Measurements from ENCODE around the gene CD7.
"Not testable (repeated sequence)": the region's sequence is repeated elsewhere in the genome, so short reads cannot be mapped to it uniquely, and the experiment has no call there.

The CD7 gene

GRCh38 chr17:82317394-82318168 is at the start of gene CD7:
CD7 (minus strand) TSS chr17:82317608; CDS start chr17:82317495, 113 bp downstream.
- DNase-seq (ENCODE audit: low read depth): no peak

- no peak for DNase-seq (ENCODE audit: low read depth)
Measured at GRCh38 chr17:82366749-82367148, 49.3 kb upstream of the CD7 start.

GRCh38 chr17:82365606-82366295 is 48.3 kb upstream of the CD7 start:
- DNase-seq (ENCODE audit: low read depth): no peak

GRCh38 chr17:82361885-82362633 is 44.7 kb upstream of the CD7 start:
- no peak for DNase-seq (ENCODE audit: low read depth)

GRCh38 chr17:82359451-82360074 is 42.2 kb upstream of the CD7 start:
- DNase-seq (ENCODE audit: low read depth): not testable (repeated sequence)

GRCh38 chr17:82358465-82359350 is 41.3 kb upstream of the CD7 start, which contains the start of gene TEX19:
TEX19 (plus strand) TSS chr17:82359247; CDS start chr17:82362151, 2,904 bp downstream.
- DNase-seq (ENCODE audit: low read depth): no peak

GRCh38 chr17:82357394-82357793 is 40.0 kb upstream of the CD7 start:
- no peak for DNase-seq (ENCODE audit: low read depth)

- DNase-seq (ENCODE audit: low read depth): no peak
Measured at GRCh38 chr17:82356845-82357355, 39.5 kb upstream of the CD7 start.

GRCh38 chr17:82355770-82356427 is 38.5 kb upstream of the CD7 start:
- peak; percentile 54 for DNase-seq (ENCODE audit: low read depth)

GRCh38 chr17:82354804-82355308 is 37.4 kb upstream of the CD7 start:
- no peak for DNase-seq (ENCODE audit: low read depth)

- DNase-seq (ENCODE audit: low read depth): no peak
Measured at GRCh38 chr17:82353484-82353883, 36.1 kb upstream of the CD7 start.

GRCh38 chr17:82351713-82352488 is 34.5 kb upstream of the CD7 start:
- peak; percentile 87 for DNase-seq (ENCODE audit: low read depth)

- no peak for DNase-seq (ENCODE audit: low read depth)
Measured at GRCh38 chr17:82351254-82351712, 33.9 kb upstream of the CD7 start.

GRCh38 chr17:82350182-82351030 is 33.0 kb upstream of the CD7 start:
- DNase-seq (ENCODE audit: low read depth): no peak

GRCh38 chr17:82349287-82349701 is 31.9 kb upstream of the CD7 start:
- DNase-seq (ENCODE audit: low read depth): no peak

GRCh38 chr17:82348866-82349265 is 31.5 kb upstream of the CD7 start:
- DNase-seq (ENCODE audit: low read depth): no peak

GRCh38 chr17:82348434-82348833 is 31.0 kb upstream of the CD7 start:
- DNase-seq (ENCODE audit: low read depth): no peak

GRCh38 chr17:82347994-82348393 is 30.6 kb upstream of the CD7 start:
- DNase-seq (ENCODE audit: low read depth): not testable (repeated sequence)

Measured in iris pigment epithelial cell (primary cell).